ENCODE results near the gene TMEM266. TPM values are rescaled to one million over a fixed set of nuclear protein-coding genes. Genes with fewer than 3 reads are reported as not detected.

TMEM266 gene
- total RNA-seq, 2 experiments from 2014 or later = not detected

DNA sequence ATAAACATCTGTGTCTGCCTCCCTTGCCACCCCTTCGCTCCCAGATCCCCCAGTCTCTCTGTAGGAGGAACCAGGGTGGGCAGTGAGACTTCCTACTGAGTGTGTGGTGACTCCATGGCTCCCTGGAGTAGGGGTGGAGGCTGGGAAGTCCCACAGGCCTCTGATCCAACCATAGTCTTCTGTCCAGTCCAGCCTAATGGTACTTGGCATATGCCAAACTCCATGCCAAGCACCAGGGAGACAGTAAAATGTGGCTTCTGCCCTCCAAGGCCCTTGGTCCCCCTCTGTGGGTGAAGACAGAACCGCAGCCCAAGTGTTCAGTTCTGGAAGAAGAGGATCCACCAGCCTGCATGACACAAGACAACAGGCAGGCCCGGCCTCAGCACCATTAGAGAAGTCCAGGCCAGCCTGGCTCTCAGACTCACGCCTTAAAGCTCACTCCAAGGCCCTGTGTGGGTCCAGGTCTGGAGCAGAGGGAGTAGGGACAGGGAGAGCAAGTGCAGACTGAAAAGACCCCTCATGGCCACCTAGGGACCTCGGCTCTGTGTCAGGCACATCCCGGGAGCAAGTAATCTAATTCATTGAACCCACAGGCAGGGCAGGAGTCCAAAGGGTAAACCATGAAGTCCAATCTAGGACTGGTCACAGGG is 138.8 kb downstream of the TMEM266 start:
- H3K9me3 Mint-ChIP-seq = no peaks in the 10 kb centered on the region
- H3K9me3 ChIP-seq (ENCODE audit: control insufficient read depth in 1 of 2, insufficient read depth in 1 of 2, low read length in 2 of 2) = no peaks in the 10 kb centered on the region
- H3K27me3 Mint-ChIP-seq = no peaks in the 10 kb centered on the region
- ATAC-seq (ENCODE audit: poor library complexity) (no peak), DNase-seq (no peak)
- H3K27ac ChIP-seq (ENCODE audit: low read depth in 1 of 2, low read length in 2 of 2) = no peak overlapping the region
- H3K4me1 Mint-ChIP-seq (ENCODE audit: low read depth) = no peaks in the 10 kb centered on the region
- POLR2A ChIA-PET = no interaction called here
- H3K36me3 ChIP-seq (ENCODE audit: insufficient read depth, low read length) = no peaks in the 10 kb centered on the region
- no peak overlapping the region for H3K4me3 Mint-ChIP-seq
- intact Hi-C loops (cut with DNase I, micrococcal nuclease) = no loop called here
- no peak overlapping the region for H3K27ac Mint-ChIP-seq
- H3K4me3 ChIP-seq (ENCODE audit: low read length) = no peak overlapping the region
- no peaks in the 10 kb centered on the region for H3K27me3 ChIP-seq (ENCODE audit: control insufficient read depth in 1 of 2, insufficient read depth in 2 of 2, low read length in 2 of 2)
- TF ChIP-seq, protein P1, sequence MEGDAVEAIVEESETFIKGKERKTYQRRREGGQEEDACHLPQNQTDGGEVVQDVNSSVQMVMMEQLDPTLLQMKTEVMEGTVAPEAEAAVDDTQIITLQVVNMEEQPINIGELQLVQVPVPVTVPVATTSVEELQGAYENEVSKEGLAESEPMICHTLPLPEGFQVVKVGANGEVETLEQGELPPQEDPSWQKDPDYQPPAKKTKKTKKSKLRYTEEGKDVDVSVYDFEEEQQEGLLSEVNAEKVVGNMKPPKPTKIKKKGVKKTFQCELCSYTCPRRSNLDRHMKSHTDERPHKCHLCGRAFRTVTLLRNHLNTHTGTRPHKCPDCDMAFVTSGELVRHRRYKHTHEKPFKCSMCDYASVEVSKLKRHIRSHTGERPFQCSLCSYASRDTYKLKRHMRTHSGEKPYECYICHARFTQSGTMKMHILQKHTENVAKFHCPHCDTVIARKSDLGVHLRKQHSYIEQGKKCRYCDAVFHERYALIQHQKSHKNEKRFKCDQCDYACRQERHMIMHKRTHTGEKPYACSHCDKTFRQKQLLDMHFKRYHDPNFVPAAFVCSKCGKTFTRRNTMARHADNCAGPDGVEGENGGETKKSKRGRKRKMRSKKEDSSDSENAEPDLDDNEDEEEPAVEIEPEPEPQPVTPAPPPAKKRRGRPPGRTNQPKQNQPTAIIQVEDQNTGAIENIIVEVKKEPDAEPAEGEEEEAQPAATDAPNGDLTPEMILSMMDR (IDR thresholded peaks at IDR 0.05) = no peak
- H3K4me1 ChIP-seq (ENCODE audit: insufficient read depth, low read length) = no peaks in the 10 kb centered on the region
- CTCF ChIA-PET = no interaction called here
- no peaks in the 10 kb centered on the region for H3K36me3 Mint-ChIP-seq (ENCODE audit: low read depth)

GRCh38 chr15:76199106-76200082 is 139.6 kb downstream of the TMEM266 start:
- Histone ChIP-seq H3K27ac (ENCODE audit: low read depth in 1 of 2, low read length in 2 of 2) (no peak overlapping the region), H3K4me1 (ENCODE audit: insufficient read depth, low read length) (no peaks in the 10 kb centered on the region), H3K9me3 (ENCODE audit: control insufficient read depth in 1 of 2, insufficient read depth in 1 of 2, low read length in 2 of 2) (no peaks in the 10 kb centered on the region), H3K27me3 (ENCODE audit: control insufficient read depth in 1 of 2, insufficient read depth in 2 of 2, low read length in 2 of 2) (no peaks in the 10 kb centered on the region), H3K4me3 (ENCODE audit: low read length) (no peak overlapping the region), H3K36me3 (ENCODE audit: insufficient read depth, low read length) (no peaks in the 10 kb centered on the region)
- Mint-ChIP-seq H3K27me3 (no peaks in the 10 kb centered on the region), H3K36me3 (ENCODE audit: low read depth) (no peaks in the 10 kb centered on the region), H3K4me1 (ENCODE audit: low read depth) (no peaks in the 10 kb centered on the region), H3K9me3 (no peaks in the 10 kb centered on the region), H3K27ac (no peak overlapping the region), H3K4me3 (no peak overlapping the region)
- intact Hi-C loops (cut with DNase I, micrococcal nuclease) = no loop called here
- ATAC-seq (ENCODE audit: poor library complexity) (no peak), DNase-seq (no peak)
- TF ChIP-seq, protein P1 (IDR thresholded peaks at IDR 0.05) = no peak
- POLR2A ChIA-PET = no interaction called here
- CTCF ChIA-PET = no interaction called here

DNA sequence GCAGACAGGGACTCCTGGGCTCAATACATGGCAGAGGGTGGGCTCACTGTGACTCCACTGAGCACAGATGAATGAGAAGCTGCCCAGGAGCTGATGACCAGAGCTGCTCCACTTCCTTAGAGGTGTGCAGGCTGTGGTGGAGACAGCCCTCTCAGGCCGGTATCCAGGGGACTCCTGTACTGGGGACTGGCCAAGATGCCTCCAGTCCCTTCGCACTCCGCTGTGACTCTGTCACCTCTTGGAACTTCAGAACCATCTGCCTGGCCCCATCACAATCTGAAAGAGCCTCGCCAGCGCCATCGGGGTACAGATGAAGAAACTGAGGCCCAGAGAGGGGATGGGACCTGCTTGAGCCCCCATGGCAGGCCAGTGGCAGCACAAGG is 140.3 kb downstream of the TMEM266 start:
- no peaks in the 10 kb centered on the region for H3K4me1 ChIP-seq (ENCODE audit: insufficient read depth, low read length)
- Mint-ChIP-seq H3K4me3 (no peak overlapping the region), H3K27me3 (no peaks in the 10 kb centered on the region), H3K4me1 (ENCODE audit: low read depth) (no peaks in the 10 kb centered on the region), H3K27ac (no peak overlapping the region), H3K36me3 (ENCODE audit: low read depth) (no peaks in the 10 kb centered on the region), H3K9me3 (no peaks in the 10 kb centered on the region)
- ATAC-seq (ENCODE audit: poor library complexity) (no peak), DNase-seq (no peak)
- no peak overlapping the region for H3K27ac ChIP-seq (ENCODE audit: low read depth in 1 of 2, low read length in 2 of 2)
- POLR2A ChIA-PET = no interaction called here
- no peak overlapping the region for H3K4me3 ChIP-seq (ENCODE audit: low read length)
- H3K27me3 ChIP-seq (ENCODE audit: control insufficient read depth in 1 of 2, insufficient read depth in 2 of 2, low read length in 2 of 2) = no peaks in the 10 kb centered on the region
- CTCF ChIA-PET = no interaction called here
- intact Hi-C loops (cut with DNase I, micrococcal nuclease) = no loop called here
- H3K36me3 ChIP-seq (ENCODE audit: insufficient read depth, low read length) = no peaks in the 10 kb centered on the region
- TF ChIP-seq, protein P1 (IDR thresholded peaks at IDR 0.05) = no peak
- no peaks in the 10 kb centered on the region for H3K9me3 ChIP-seq (ENCODE audit: control insufficient read depth in 1 of 2, insufficient read depth in 1 of 2, low read length in 2 of 2)

All from CD4-positive, alpha-beta T cell (primary cell).